Dermis blood vessel endothelial cell (primary cell): ENCODE results near the gene TMPRSS6. TPM values are rescaled to one million over a fixed set of nuclear protein-coding genes. Genes with fewer than 3 reads are reported as not detected.
A peak's percentile ranks its signal among the peaks of the same experiment; 100 is the strongest.

ENCODE experiments used
- DNase-seq: peaks from one replicate; pipeline ENCODE4 v3.0.0; 2010
- total RNA-seq: library from RNA; depleted of rRNA; stranded (reverse); fragments of >200 nt; gene quantifications from 2 replicates; pipeline ENCODE4 v1.2.3, GENCODE V29; 2014

TMPRSS6 gene
- total RNA-seq, 1 donor from 2014 or later = not detected

GRCh38 chr22:37049224-37049623, 60.3 kb downstream of the TMPRSS6 start:
- no peak for DNase-seq

GRCh38 chr22:37048133-37048532, 61.4 kb downstream of the TMPRSS6 start:
- DNase-seq = no peak

- no peak for DNase-seq
Observed at GRCh38 chr22:37047006-37047405, 62.5 kb downstream of the TMPRSS6 start.

GRCh38 chr22:37046589-37046988, 62.9 kb downstream of the TMPRSS6 start:
- DNase-seq = no peak

- peak; percentile 66 for DNase-seq
Observed at GRCh38 chr22:37045958-37046357, 63.6 kb downstream of the TMPRSS6 start.

GRCh38 chr22:37044634-37045625, 64.6 kb downstream of the TMPRSS6 start:
- no peak for DNase-seq

GRCh38 chr22:37043828-37044538, 65.5 kb downstream of the TMPRSS6 start:
- peak; percentile 70 for DNase-seq

GRCh38 chr22:37043209-37043827, 66.2 kb downstream of the TMPRSS6 start:
- no peak for DNase-seq

GRCh38 chr22:37039466-37039865, 70.0 kb downstream of the TMPRSS6 start:
- DNase-seq = no peak

GRCh38 chr22:37037669-37038068, 71.8 kb downstream of the TMPRSS6 start:
- DNase-seq = no peak

GRCh38 chr22:37036655-37037377, 72.7 kb downstream of the TMPRSS6 start:
- DNase-seq = no peak

GRCh38 chr22:37033605-37034430, 75.7 kb downstream of the TMPRSS6 start:
- DNase-seq = no peak

- no peak for DNase-seq
Observed at GRCh38 chr22:37032535-37033460, 76.7 kb downstream of the TMPRSS6 start.

GRCh38 chr22:37032134-37032534, 77.4 kb downstream of the TMPRSS6 start:
- DNase-seq = no peak

- peak; percentile 21 for DNase-seq
Observed at GRCh38 chr22:37030560-37031281, 78.8 kb downstream of the TMPRSS6 start.

- DNase-seq = no peak
Observed at GRCh38 chr22:37028692-37029674, 80.5 kb downstream of the TMPRSS6 start.

- DNase-seq = no peak
Observed at GRCh38 chr22:37027556-37027955, 82.0 kb downstream of the TMPRSS6 start.

GRCh38 chr22:37026325-37026724, 83.2 kb downstream of the TMPRSS6 start:
- DNase-seq = no peak
